ENCODE data around the gene TSHZ2. TPM values are rescaled to one million over a fixed set of nuclear protein-coding genes. Genes with fewer than 3 reads are reported as not detected.

TSHZ2 gene
- total and polyA plus RNA-seq, 9 of the 15 experiments (the other 6 are each of a cell fraction or from before 2014, with no cell fraction given), result 0.03 to 0.20 (median 0.05) TPM; not detected in 4

DNA sequence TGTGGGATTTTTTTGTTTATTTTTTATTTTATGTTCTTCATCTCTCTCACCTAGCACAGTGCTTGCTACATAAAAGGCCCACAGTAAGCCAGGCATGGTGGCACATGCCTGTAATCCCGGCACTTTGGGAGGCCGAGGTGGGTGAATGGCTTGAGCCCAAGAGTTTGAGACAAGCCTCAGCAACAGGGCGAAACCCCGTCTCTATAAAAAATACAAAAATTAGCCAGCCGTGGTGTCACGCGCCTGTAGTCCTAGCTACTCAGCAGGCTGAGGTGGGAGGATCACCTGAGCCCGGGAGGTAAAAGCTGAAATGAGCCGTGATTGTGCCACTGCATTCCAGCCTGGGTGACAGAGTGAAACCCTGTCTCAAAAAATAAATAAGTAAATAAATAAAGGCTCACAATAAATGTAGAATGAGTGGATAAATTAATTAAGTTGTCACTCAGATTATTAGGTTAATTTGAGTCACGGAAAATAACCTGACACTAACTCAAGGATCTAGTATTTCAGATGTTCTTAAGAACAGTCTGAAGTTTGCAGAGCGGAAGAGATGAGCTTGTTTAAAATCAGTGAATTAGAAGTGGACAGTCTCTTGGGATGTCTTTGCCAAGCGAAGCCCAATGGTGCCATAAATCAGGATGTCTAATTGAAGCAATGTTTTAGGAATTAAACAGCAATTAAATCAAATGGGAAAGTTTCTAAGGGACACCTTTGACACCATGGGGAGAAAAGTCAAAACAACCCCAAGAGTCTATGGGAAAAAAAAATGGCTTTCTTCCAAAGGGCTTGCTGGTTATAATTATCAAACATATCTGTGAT lies 407.1 kb downstream of the TSHZ2 start:
- intact Hi-C loops (cut with micrococcal nuclease) (no loop called here), in situ Hi-C loops (cut with MboI) (no loop called here)
- POLR2A ChIA-PET, result interaction anchor here (1.8 kb wide), 1 partner anchor 36 kb away, joined by 5 read pairs; no protein-coding TSS in a partner anchor
- H3K36me3 ChIP-seq (ENCODE audit: control insufficient read depth, insufficient read depth, low read length), result no peaks in the 10 kb centered on the region
- no peak overlapping the region for H3K4me2 ChIP-seq (ENCODE audit: insufficient read depth, low read length)
- CTCF ChIA-PET (ENCODE audit: low intra/inter-chr PET ratio), result no interaction called here
- no peaks in the 10 kb centered on the region for H3K9me1 ChIP-seq (ENCODE audit: control insufficient read depth, insufficient read depth, low read length)
- FAIRE-seq, result no peak
- no peak overlapping the region for H3K4me3 ChIP-seq
- peaks cover 0 to 18% of the 10 kb centered on the region in 2 experiments; a peak in 3 of 5 replicates for H3K27me3 ChIP-seq (ENCODE audit: control insufficient read depth in 2 of 2, insufficient read depth in 2 of 2, low read length in 2 of 2)
- H2AFZ ChIP-seq (ENCODE audit: low read depth, low read length), result no peak overlapping the region
- no peak overlapping the region for H3K27ac ChIP-seq (ENCODE audit: extremely low read depth, low read depth, low read length)
- H3K9me3 ChIP-seq (replicated peaks; ENCODE audit: control insufficient read depth, insufficient read depth, low read depth, low read length), result no peaks in the 10 kb centered on the region
- no peak overlapping the region for H3K9ac ChIP-seq (ENCODE audit: insufficient read depth in 1 of 2, low read depth in 2 of 2, low read length in 2 of 2)
- peaks cover 0 to 5% of the 10 kb centered on the region in 2 experiments; a peak in 2 of 5 replicates for H3K4me1 ChIP-seq (replicated peaks in 1 of 2; ENCODE audit: control insufficient read depth in 2 of 2, insufficient read depth in 2 of 2, low read length in 2 of 2)
- TF ChIP-seq, protein P1, sequence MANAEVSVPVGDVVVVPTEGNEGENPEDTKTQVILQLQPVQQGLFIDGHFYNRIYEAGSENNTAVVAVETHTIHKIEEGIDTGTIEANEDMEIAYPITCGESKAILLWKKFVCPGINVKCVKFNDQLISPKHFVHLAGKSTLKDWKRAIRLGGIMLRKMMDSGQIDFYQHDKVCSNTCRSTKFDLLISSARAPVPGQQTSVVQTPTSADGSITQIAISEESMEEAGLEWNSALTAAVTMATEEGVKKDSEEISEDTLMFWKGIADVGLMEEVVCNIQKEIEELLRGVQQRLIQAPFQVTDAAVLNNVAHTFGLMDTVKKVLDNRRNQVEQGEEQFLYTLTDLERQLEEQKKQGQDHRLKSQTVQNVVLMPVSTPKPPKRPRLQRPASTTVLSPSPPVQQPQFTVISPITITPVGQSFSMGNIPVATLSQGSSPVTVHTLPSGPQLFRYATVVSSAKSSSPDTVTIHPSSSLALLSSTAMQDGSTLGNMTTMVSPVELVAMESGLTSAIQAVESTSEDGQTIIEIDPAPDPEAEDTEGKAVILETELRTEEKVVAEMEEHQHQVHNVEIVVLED (CRISPR knock-in tag; IDR thresholded peaks at IDR 0.05), result no peak
- no peak for TF ChIP-seq YBX1 (IDR thresholded peaks at IDR 0.05)
- no peak for TF ChIP-seq FOS (IDR thresholded peaks at IDR 0.05; ENCODE audit: extremely low read depth, insufficient read length)
- TF ChIP-seq, protein P2, sequence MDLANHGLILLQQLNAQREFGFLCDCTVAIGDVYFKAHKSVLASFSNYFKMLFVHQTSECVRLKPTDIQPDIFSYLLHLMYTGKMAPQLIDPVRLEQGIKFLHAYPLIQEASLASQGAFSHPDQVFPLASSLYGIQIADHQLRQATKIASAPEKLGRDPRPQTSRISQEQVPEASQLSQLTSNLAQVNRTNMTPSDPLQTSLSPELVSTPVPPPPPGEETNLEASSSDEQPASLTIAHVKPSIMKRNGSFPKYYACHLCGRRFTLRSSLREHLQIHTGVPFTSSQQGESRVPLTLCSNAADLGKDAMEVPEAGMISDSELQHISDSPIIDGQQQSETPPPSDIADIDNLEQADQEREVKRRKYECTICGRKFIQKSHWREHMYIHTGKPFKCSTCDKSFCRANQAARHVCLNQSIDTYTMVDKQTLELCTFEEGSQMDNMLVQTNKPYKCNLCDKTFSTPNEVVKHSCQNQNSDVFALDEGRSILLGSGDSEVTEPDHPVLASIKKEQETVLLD (IDR thresholded peaks at IDR 0.05), result no peak
- TF ChIP-seq GABPA (tag; conservative IDR thresholded peaks at IDR 0.05; ENCODE audit: low read depth), result no peak
- no peak for TF ChIP-seq SAP30 (IDR thresholded peaks at IDR 0.05; ENCODE audit: borderline replicate concordance, insufficient read depth, low read depth, low read length, poor library complexity, severe bottlenecking)
- no peak for TF ChIP-seq COPS2 (conservative IDR thresholded peaks at IDR 0.05)
- TF ChIP-seq, protein P3, sequence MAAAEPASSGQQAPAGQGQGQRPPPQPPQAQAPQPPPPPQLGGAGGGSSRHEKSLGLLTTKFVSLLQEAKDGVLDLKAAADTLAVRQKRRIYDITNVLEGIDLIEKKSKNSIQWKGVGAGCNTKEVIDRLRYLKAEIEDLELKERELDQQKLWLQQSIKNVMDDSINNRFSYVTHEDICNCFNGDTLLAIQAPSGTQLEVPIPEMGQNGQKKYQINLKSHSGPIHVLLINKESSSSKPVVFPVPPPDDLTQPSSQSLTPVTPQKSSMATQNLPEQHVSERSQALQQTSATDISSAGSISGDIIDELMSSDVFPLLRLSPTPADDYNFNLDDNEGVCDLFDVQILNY (CRISPR knock-in tag; IDR thresholded peaks at IDR 0.05), result no peak
- no peak for TF ChIP-seq NFE2 (IDR thresholded peaks at IDR 0.05; ENCODE audit: low read depth)
- TF ChIP-seq ZNF146 (CRISPR knock-in tag; IDR thresholded peaks at IDR 0.05; ENCODE audit: unreplicated experiment), result no peak
- TF ChIP-seq FOXP1 (CRISPR knock-in tag; IDR thresholded peaks at IDR 0.05), result no peak
- TF ChIP-seq HDAC6 (IDR thresholded peaks at IDR 0.05; ENCODE audit: low read depth, low read length), result no peak
- no peak for TF ChIP-seq CBX5 (IDR thresholded peaks at IDR 0.05; ENCODE audit: borderline replicate concordance, low read depth)
- TF ChIP-seq EWSR1 (IDR thresholded peaks at IDR 0.05; ENCODE audit: borderline replicate concordance, low read depth, partially characterized antibody), result no peak
- TF ChIP-seq ZNF766 (CRISPR knock-in tag; conservative IDR thresholded peaks at IDR 0.05), result no peak
- no peak for TF ChIP-seq BMI1 (IDR thresholded peaks at IDR 0.05; ENCODE audit: low read length)
- no peak for TF ChIP-seq TEAD1 (CRISPR knock-in tag; IDR thresholded peaks at IDR 0.05)
- no peak for ATAC-seq
- DNase-seq (ENCODE audit: extremely low read depth in 1 of 4, low spot score in 3 of 4), result no peak
- BruUV-seq (replicated peaks), result no TSS peak
- WGBS (ENCODE audit: insufficient coverage, low coverage, missing lambda C conversion rate), result 16% methylated on average over 12 of the region's 12 CpGs
- H4K20me1 ChIP-seq (replicated peaks; ENCODE audit: control insufficient read depth, insufficient read depth, low read length), result no peaks in the 10 kb centered on the region
- H3K79me2 ChIP-seq (ENCODE audit: control insufficient read depth, insufficient read depth, low read length), result no peaks in the 10 kb centered on the region
